Inflammatory macrophage treated with lipopolysaccharide for 1 hour (primary cell): ENCODE measurements around the gene SLC24A4.

Source experiments
- DNase-seq, 2 donors: peaks; one replicate each; pipeline ENCODE4 v3.0.0-alpha.2; 2020 to 2022

The SLC24A4 gene

GRCh38 chr14:92460541-92460915 lies 137.6 kb downstream of the SLC24A4 start:
- no peak for DNase-seq

- DNase-seq: peak; percentile 71 to 83
Measured at GRCh38 chr14:92460916-92461579, 138.1 kb downstream of the SLC24A4 start.

- DNase-seq: no peak
Measured at GRCh38 chr14:92461891-92462290, 138.9 kb downstream of the SLC24A4 start.

- DNase-seq: no peak
Measured at GRCh38 chr14:92462568-92462967, 139.6 kb downstream of the SLC24A4 start.

- no peak for DNase-seq
Measured at GRCh38 chr14:92463141-92463540, 140.2 kb downstream of the SLC24A4 start.

GRCh38 chr14:92464156-92464555 lies 141.2 kb downstream of the SLC24A4 start:
- DNase-seq: no peak

- no peak for DNase-seq
Measured at GRCh38 chr14:92464716-92465115, 141.8 kb downstream of the SLC24A4 start.

GRCh38 chr14:92465353-92466055 lies 142.5 kb downstream of the SLC24A4 start:
- no peak for DNase-seq

GRCh38 chr14:92466059-92466458 lies 143.1 kb downstream of the SLC24A4 start:
- peak in 1 of 2 donors; percentile 73 for DNase-seq

GRCh38 chr14:92469515-92469914 lies 146.6 kb downstream of the SLC24A4 start:
- DNase-seq: no peak

- no peak for DNase-seq
Measured at GRCh38 chr14:92470215-92470614, 147.2 kb downstream of the SLC24A4 start.

- DNase-seq: no peak
Measured at GRCh38 chr14:92470811-92471210, 147.8 kb downstream of the SLC24A4 start.

- no peak for DNase-seq
Measured at GRCh38 chr14:92471919-92472318, 149.0 kb downstream of the SLC24A4 start.

- DNase-seq: peak; percentile 65 to 68
Measured at GRCh38 chr14:92472860-92473259, 149.9 kb downstream of the SLC24A4 start.

GRCh38 chr14:92473261-92473968 lies 150.4 kb downstream of the SLC24A4 start:
- DNase-seq: peak in 1 of 2 donors; percentile 62

GRCh38 chr14:92473969-92474535 lies 151.1 kb downstream of the SLC24A4 start:
- no peak for DNase-seq

GRCh38 chr14:92475037-92475436 lies 152.1 kb downstream of the SLC24A4 start:
- DNase-seq: no peak

- peak; percentile 76 to 82 for DNase-seq
Measured at GRCh38 chr14:92475451-92476187, 152.7 kb downstream of the SLC24A4 start.

- DNase-seq: no peak
Measured at GRCh38 chr14:92480856-92481255, 157.9 kb downstream of the SLC24A4 start.

GRCh38 chr14:92481386-92481785 lies 158.4 kb downstream of the SLC24A4 start:
- no peak for DNase-seq

- DNase-seq: no peak
Measured at GRCh38 chr14:92481811-92482555, 159.0 kb downstream of the SLC24A4 start.
